H1 (cell line): Measurements from ENCODE around the gene TYMS. TPM values are rescaled to one million over a fixed set of nuclear protein-coding genes. Genes with fewer than 3 reads are reported as not detected.

ENCODE experiments used
- NANOG ChIP-seq: IDR thresholded peaks from 2 replicates; pipeline ENCODE4 v1.6.1; 2011; ENCODE audit warnings: low read length, low read depth, mild to moderate bottlenecking, inconsistent platforms; ENCODE audit not compliant: insufficient read depth, poor library complexity, severe bottlenecking
- SP4 ChIP-seq: IDR thresholded peaks from 2 replicates; pipeline ENCODE4 v1.6.1; 2012; ENCODE audit warnings: low read length, inconsistent platforms
- TAF7 ChIP-seq: optimal IDR thresholded peaks from 2 replicates; pipeline ENCODE3; 2011; ENCODE audit warnings: low read depth, mild to moderate bottlenecking, inconsistent platforms, low read length, moderate library complexity, borderline replicate concordance
- USF2 ChIP-seq: IDR thresholded peaks from 2 replicates; pipeline ENCODE4 v1.6.1; 2011; ENCODE audit warnings: low read length, improper control_type of control experiment
- ZNF274 ChIP-seq: IDR thresholded peaks from 2 replicates; pipeline ENCODE4 v1.7.0; 2012; ENCODE audit warnings: low read length, borderline replicate concordance; ENCODE audit errors: extremely low read depth
- polyA plus RNA-seq, 7 experiments: library from polyadenylated mRNA; depleted of rRNA in 3 of 7; stranded (reverse) in 5 of 7; unstranded in 2 of 7; fragments of >200 nt in 5 of 7; fragments of 200-250 nt in 2 of 7; gene quantifications; 1 replicate in 5 of 7; 2 replicates in 1 of 7; 4 replicates in 1 of 7; pipeline versions ENCODE4 v1.2.1 to v1.2.3, GENCODE V29; 2011 to 2013; ENCODE audit warnings: missing spikeins in 2 of 7, mixed read lengths in 2 of 7
- total RNA-seq: library from RNA; stranded (reverse); fragmentation: NEBNext Ultra II Directional; extraction: Animal tissue kit (Norgen Biotek cat#: 25700); gene quantifications from 2 replicates; pipeline ENCODE4 v1.2.1, GENCODE V29; 2021

Gene TYMS
- total and polyA plus RNA-seq, 2 of the 8 experiments (the other 6 are each of a cell fraction or from before 2014, with no cell fraction given), result 91.9 to 110 TPM

- TF ChIP-seq SP4 (no peak), USF2 (no peak), NANOG (no peak), TAF7 (no peak), ZNF274 (no peak)
Observed at GRCh38 chr18:688323-688722, 30.9 kb downstream of the TYMS start (continued).
